SK-MEL-5 (cell line): ENCODE measurements around the gene NAPG. TPM values are rescaled to one million over a fixed set of nuclear protein-coding genes. Genes with fewer than 3 reads are reported as not detected.
"Not testable (repeated sequence)": the region's sequence is repeated elsewhere in the genome, so short reads cannot be mapped to it uniquely, and the experiment has no call there.

Experiments used
- DNase-seq: peaks from one replicate; pipeline ENCODE4 v3.0.0-alpha.2; 2016; ENCODE audit warnings: low read depth, low spot score
- in situ Hi-C: cut with HindIII; loops from 2 replicates; pipeline ENCODE4 v1.10.0; 2016; ENCODE audit warnings: low sequenced_read_pairs, high pct_unique_total_duplicates, low pct_unique_long_range_greater_than_20kb
- total RNA-seq: library from RNA; depleted of rRNA; stranded (reverse); fragments of >200 nt; shearing (Covaris generic); gene quantifications from 2 replicates; pipeline ENCODE4 v1.2.3, GENCODE V29; 2014; rRNA removed

Gene NAPG
- total RNA-seq, 1 experiment from 2014 or later: 31.1 TPM

GRCh38 chr18:10595917-10596316, 70.1 kb downstream of the NAPG start:
- in situ Hi-C loops, DNase-seq: not testable (repeated sequence)

DNA sequence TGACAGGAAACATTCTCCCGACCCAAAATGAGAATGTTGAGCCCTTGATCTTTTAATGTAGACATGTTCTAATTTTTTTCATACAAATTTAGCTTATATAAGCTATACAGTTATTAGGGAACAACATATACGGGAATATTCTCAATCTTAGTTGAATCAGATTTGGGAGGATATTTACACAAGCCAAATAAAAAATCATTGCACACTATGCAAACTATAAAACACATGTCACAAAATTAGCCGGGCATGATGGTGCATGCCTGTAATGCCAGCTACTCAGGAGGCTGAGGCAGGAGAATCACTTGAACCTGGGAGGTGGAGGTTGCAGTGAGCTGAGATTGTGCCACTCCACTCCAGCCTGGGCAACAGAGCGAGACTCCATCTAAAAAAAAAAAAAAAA, 71.9 kb downstream of the NAPG start:
- in situ Hi-C loops, DNase-seq: not testable (repeated sequence)

DNA sequence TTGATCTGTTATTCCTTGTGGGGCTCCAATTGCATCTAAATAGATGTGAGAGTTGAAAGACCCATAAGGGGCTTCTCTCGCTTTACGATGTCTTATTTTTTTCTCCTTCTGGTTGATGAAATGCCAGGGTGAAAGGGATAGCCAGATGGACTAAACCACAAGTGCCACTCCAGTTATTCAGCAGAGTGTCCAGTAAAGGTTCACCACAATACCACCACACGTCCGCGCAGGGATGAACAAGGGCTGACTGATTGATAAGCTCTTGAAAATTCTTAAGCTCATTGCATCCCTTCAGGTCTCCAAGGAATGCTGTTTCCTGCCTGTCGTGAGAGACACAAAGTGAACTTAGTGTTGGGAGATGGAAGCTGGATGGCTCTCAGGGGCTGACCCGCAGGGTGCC, 74.9 kb downstream of the NAPG start:
- DNase-seq, in situ Hi-C loops: not testable (repeated sequence)

Other genes with a start within 250 kb of the NAPG start
- gene APCDD1, start 71.4 kb upstream of the NAPG start, total RNA-seq: not detected in 2 replicates